ENCODE results near the gene C20orf202. TPM values are rescaled to one million over a fixed set of nuclear protein-coding genes. Genes with fewer than 3 reads are reported as not detected.

C20orf202 gene
- total and polyA plus RNA-seq, 9 of the 15 experiments (the other 6 are each of a cell fraction or from before 2014, with no cell fraction given) = 0.03 to 0.24 (median 0.15) TPM; not detected in 4

- TF ChIP-seq, protein P1, sequence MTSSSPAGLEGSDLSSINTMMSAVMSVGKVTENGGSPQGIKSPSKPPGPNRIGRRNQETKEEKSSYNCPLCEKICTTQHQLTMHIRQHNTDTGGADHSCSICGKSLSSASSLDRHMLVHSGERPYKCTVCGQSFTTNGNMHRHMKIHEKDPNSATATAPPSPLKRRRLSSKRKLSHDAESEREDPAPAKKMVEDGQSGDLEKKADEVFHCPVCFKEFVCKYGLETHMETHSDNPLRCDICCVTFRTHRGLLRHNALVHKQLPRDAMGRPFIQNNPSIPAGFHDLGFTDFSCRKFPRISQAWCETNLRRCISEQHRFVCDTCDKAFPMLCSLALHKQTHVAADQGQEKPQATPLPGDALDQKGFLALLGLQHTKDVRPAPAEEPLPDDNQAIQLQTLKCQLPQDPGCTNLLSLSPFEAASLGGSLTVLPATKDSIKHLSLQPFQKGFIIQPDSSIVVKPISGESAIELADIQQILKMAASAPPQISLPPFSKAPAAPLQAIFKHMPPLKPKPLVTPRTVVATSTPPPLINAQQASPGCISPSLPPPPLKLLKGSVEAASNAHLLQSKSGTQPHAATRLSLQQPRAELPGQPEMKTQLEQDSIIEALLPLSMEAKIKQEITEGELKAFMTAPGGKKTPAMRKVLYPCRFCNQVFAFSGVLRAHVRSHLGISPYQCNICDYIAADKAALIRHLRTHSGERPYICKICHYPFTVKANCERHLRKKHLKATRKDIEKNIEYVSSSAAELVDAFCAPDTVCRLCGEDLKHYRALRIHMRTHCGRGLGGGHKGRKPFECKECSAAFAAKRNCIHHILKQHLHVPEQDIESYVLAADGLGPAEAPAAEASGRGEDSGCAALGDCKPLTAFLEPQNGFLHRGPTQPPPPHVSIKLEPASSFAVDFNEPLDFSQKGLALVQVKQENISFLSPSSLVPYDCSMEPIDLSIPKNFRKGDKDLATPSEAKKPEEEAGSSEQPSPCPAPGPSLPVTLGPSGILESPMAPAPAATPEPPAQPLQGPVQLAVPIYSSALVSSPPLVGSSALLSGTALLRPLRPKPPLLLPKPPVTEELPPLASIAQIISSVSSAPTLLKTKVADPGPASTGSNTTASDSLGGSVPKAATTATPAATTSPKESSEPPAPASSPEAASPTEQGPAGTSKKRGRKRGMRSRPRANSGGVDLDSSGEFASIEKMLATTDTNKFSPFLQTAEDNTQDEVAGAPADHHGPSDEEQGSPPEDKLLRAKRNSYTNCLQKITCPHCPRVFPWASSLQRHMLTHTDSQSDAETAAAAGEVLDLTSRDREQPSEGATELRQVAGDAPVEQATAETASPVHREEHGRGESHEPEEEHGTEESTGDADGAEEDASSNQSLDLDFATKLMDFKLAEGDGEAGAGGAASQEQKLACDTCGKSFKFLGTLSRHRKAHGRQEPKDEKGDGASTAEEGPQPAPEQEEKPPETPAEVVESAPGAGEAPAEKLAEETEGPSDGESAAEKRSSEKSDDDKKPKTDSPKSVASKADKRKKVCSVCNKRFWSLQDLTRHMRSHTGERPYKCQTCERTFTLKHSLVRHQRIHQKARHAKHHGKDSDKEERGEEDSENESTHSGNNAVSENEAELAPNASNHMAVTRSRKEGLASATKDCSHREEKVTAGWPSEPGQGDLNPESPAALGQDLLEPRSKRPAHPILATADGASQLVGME (CRISPR knock-in tag; IDR thresholded peaks at IDR 0.05) = no peak
- TF ChIP-seq ZKSCAN1 (IDR thresholded peaks at IDR 0.05; ENCODE audit: low read depth, low read length) (peak; percentile 35; the same call in 1 of the 2 replicates), RFX7 (CRISPR knock-in tag; IDR thresholded peaks at IDR 0.05) (no peak), ZNF232 (CRISPR knock-in tag; IDR thresholded peaks at IDR 0.05) (no peak), NFIX (CRISPR knock-in tag; IDR thresholded peaks at IDR 0.05; ENCODE audit: low read depth) (no peak), BCOR (IDR thresholded peaks at IDR 0.05) (peak; percentile 66; the same call in 1 of the 2 replicates), NCOA4 (IDR thresholded peaks at IDR 0.05; ENCODE audit: partially characterized antibody) (no peak), SMARCA5 (IDR thresholded peaks at IDR 0.05) (peak; percentile 31; the same call in 1 of the 2 replicates), ZNF197 (CRISPR knock-in tag; IDR thresholded peaks at IDR 0.05; ENCODE audit: low read depth) (no peak), ZNF830 (CRISPR knock-in tag; IDR thresholded peaks at IDR 0.05) (no peak), ZNF740 (CRISPR knock-in tag; IDR thresholded peaks at IDR 0.05) (no peak), ZNF740 (tag; IDR thresholded peaks at IDR 0.05) (no peak), FIP1L1 (IDR thresholded peaks at IDR 0.05; ENCODE audit: low read depth, low read length, poor library complexity, severe bottlenecking) (no peak), ZNF217 (CRISPR knock-in tag; IDR thresholded peaks at IDR 0.05) (no peak), ELK1 (CRISPR knock-in tag; IDR thresholded peaks at IDR 0.05) (no peak), IRF9 (tag; IDR thresholded peaks at IDR 0.05) (no peak), KDM4B (IDR thresholded peaks at IDR 0.05; ENCODE audit: borderline replicate concordance in 2 of 2, low read depth in 1 of 2) (no peak), NCOA1 (IDR thresholded peaks at IDR 0.05; ENCODE audit: low read depth) (peak; percentile 54; the same call in 1 of the 2 replicates), ZNF146 (CRISPR knock-in tag; IDR thresholded peaks at IDR 0.05; ENCODE audit: unreplicated experiment) (peak; percentile 95), ZSCAN32 (CRISPR knock-in tag; IDR thresholded peaks at IDR 0.05) (no peak), ARID1B (IDR thresholded peaks at IDR 0.05) (peak; percentile 95), ZNF561 (CRISPR knock-in tag; conservative IDR thresholded peaks at IDR 0.05) (no peak)
Measured at GRCh38 chr20:1255675-1256074, 52.4 kb downstream of the C20orf202 start (continued).
